Tibial nerve (tissue), 4 donors: Measurements from ENCODE around the gene P3H4.

Source experiments
- EP300 ChIP-seq, 2 donors: sonication (generic); formaldehyde crosslinking; IDR thresholded peaks; one replicate each; pipeline ENCODE4 v1.6.1; 2017; ENCODE audit warnings: antibody characterized with exemption in 2 of 2, mild to moderate bottlenecking in 1 of 2
- POLR2A ChIP-seq, 2 donors: fragments of 450-650 bp; IDR thresholded peaks; one replicate each; pipeline ENCODE4 v1.6.1; 2017; ENCODE audit warnings: antibody characterized with exemption in 2 of 2, mild to moderate bottlenecking in 2 of 2, moderate library complexity in 2 of 2
- TF ChIP-seq, protein P1 (sequence below), 5 experiments: fragments of 200-600 bp in 3 of 5; fragments of 450-650 bp in 2 of 5; sonication (generic) in 3 of 5; IDR thresholded peaks; one replicate each; pipeline ENCODE4 v1.5.1; 2016 to 2019; ENCODE audit warnings: antibody characterized with exemption in 5 of 5, mild to moderate bottlenecking in 3 of 5, moderate library complexity in 2 of 5

DNA sequence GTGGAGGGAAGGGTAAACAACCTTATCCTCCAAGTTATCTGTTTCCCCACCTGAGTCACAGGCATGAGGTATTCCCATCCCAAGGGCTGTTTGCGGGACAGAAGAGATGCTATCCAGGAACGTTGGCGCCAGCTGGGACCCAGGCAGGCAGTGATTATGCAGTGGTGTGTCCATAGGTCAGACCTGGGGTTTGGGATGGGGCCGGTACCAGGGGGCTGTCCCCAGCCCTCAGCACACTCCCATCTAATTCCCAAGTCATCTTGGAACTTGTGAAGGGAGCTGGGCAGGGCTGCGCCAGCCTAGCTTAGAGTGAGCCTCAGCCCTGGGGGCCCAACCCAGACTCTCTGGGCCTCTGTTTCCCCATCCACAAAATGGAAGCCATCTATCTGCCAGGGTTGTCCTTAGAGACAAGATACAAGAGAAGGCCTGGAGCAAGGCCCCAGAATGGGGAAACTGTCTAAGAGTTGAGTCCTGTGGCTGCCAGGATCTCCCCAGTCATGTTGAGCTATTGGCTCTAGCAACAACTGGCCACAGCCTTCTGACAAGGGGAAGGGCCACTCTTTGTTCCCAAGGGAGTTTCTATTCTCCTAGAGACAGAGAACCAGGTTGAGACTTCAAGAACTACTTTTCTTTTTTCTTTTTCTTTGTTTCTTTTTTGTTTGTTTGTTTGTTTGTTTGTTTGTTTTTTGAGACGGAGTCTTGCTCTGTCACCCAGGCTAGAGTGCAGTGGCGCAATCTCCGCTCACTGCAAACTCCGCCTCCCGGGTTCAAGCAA lies 15.4 kb downstream of the P3H4 start:
- TF ChIP-seq, protein P1, sequence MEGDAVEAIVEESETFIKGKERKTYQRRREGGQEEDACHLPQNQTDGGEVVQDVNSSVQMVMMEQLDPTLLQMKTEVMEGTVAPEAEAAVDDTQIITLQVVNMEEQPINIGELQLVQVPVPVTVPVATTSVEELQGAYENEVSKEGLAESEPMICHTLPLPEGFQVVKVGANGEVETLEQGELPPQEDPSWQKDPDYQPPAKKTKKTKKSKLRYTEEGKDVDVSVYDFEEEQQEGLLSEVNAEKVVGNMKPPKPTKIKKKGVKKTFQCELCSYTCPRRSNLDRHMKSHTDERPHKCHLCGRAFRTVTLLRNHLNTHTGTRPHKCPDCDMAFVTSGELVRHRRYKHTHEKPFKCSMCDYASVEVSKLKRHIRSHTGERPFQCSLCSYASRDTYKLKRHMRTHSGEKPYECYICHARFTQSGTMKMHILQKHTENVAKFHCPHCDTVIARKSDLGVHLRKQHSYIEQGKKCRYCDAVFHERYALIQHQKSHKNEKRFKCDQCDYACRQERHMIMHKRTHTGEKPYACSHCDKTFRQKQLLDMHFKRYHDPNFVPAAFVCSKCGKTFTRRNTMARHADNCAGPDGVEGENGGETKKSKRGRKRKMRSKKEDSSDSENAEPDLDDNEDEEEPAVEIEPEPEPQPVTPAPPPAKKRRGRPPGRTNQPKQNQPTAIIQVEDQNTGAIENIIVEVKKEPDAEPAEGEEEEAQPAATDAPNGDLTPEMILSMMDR (IDR thresholded peaks at IDR 0.05): no peak
- TF ChIP-seq POLR2A (IDR thresholded peaks at IDR 0.05) (no peak), EP300 (IDR thresholded peaks at IDR 0.05) (no peak)
